ENCODE measurements around the gene SERPINA1. TPM values are rescaled to one million over a fixed set of nuclear protein-coding genes. Genes with fewer than 3 reads are reported as not detected.

Gene SERPINA1
- total RNA-seq, 1 experiment from 2014 or later = not detected

- no peaks in the 10 kb centered on the region for H3K79me2 ChIP-seq (ENCODE audit: insufficient read depth, low read length)
- H3K23me2 ChIP-seq (ENCODE audit: insufficient read length, low read depth, low read length, poor library complexity, severe bottlenecking) = no peaks in the 10 kb centered on the region
- WGBS (ENCODE audit: extremely low coverage, insufficient read length, low lambda C conversion rate) = no CpG with 5 or more reads among the region's 13 CpGs
Observed at GRCh38 chr14:94372021-94372605, 16.3 kb downstream of the SERPINA1 start.

More at GRCh38 chr14:94372021-94372605, 16.3 kb downstream of the SERPINA1 start:
- Histone ChIP-seq H3K4ac (ENCODE audit: low read depth, low read length) (no peak overlapping the region), H3T11ph (ENCODE audit: low read length) (no peak overlapping the region), H2BK5ac (ENCODE audit: insufficient read length, low read length) (no peak overlapping the region), H3K9me3 (ENCODE audit: control insufficient read depth, low read depth, low read length) (no peaks in the 10 kb centered on the region), H3K56ac (ENCODE audit: insufficient read length, low read depth, low read length) (no peak overlapping the region), H4K8ac (replicated peaks; ENCODE audit: insufficient read length, low read depth, low read length) (no peak overlapping the region), H2AFZ (ENCODE audit: low read length) (no peak overlapping the region), H2AK5ac (ENCODE audit: insufficient read length, low read length) (no peak overlapping the region), H3K23ac (ENCODE audit: insufficient read length, low read depth, low read length) (no peak overlapping the region), H3K14ac (ENCODE audit: insufficient read depth, low read length) (no peak overlapping the region; the same call in 1 of the 2 replicates), H3K18ac (ENCODE audit: insufficient read length, low read depth, low read length) (no peak overlapping the region), H3K27ac (ENCODE audit: insufficient read length, low read depth, low read length) (no peak overlapping the region), H4K20me1 (ENCODE audit: control insufficient read depth, insufficient read depth, insufficient read length) (no peaks in the 10 kb centered on the region), H2BK20ac (ENCODE audit: low read depth, low read length, poor library complexity, severe bottlenecking) (no peak overlapping the region), H4K91ac (ENCODE audit: insufficient read length, low read depth, low read length) (no peak overlapping the region), H3K9ac (ENCODE audit: extremely low read depth, insufficient read length, low read length) (no peak overlapping the region), H3K27me3 (ENCODE audit: insufficient read depth, low read length) (no peaks in the 10 kb centered on the region; the same call in 1 of the 2 replicates), H3K79me1 (ENCODE audit: insufficient read depth, low read depth, low read length, poor library complexity, severe bottlenecking) (no peaks in the 10 kb centered on the region), H4K5ac (ENCODE audit: insufficient read length, low read depth, low read length) (no peak overlapping the region), H2BK15ac (ENCODE audit: low read depth, low read length) (no peak overlapping the region), H3K4me1 (ENCODE audit: insufficient read depth, low read length) (peaks cover 6% of the 10 kb centered on the region; the same call in 1 of the 2 replicates), H2BK12ac (ENCODE audit: insufficient read length, low read depth, low read length) (no peak overlapping the region), H3K4me2 (ENCODE audit: insufficient read depth, insufficient read length, low read length) (no peak overlapping the region), H2BK120ac (ENCODE audit: low read depth, low read length, poor library complexity, severe bottlenecking) (no peak overlapping the region)
- no peak overlapping the region for H3K4me3 Mint-ChIP-seq
- DNase-seq = peak; percentile 64
- TF ChIP-seq CTCF (conservative IDR thresholded peaks at IDR 0.05) = peak; percentile 67
- H3K36me3 Mint-ChIP-seq (ENCODE audit: insufficient read depth in 1 of 3, low read depth in 3 of 3) = no peaks in the 10 kb centered on the region
- H3K27me3 Mint-ChIP-seq (ENCODE audit: low read depth) = peaks cover 2% of the 10 kb centered on the region
- no peak overlapping the region; a peak in 2 of 7 replicates for H3K27ac Mint-ChIP-seq
- H3K4me1 Mint-ChIP-seq = peaks cover 41 to 49% of the 10 kb centered on the region in 2 experiments
- no peaks in the 10 kb centered on the region for H3K9me3 Mint-ChIP-seq

Measured in H9 (cell line).